ENCODE results near the gene CELF4.

GRCh38 chr18:37249895-37250618, 315.5 kb downstream of the CELF4 start:
- TF ChIP-seq POLR2AphosphoS5 (IDR thresholded peaks at IDR 0.05; ENCODE audit: low read depth, low read length): no peak
- no peak for TF ChIP-seq POLR2A (IDR thresholded peaks at IDR 0.05; ENCODE audit: low read depth, low read length)
- no peak for TF ChIP-seq SPI1 (IDR thresholded peaks at IDR 0.05; ENCODE audit: low read depth, low read length)
- TF ChIP-seq TAF1 (IDR thresholded peaks at IDR 0.05; ENCODE audit: low read depth, low read length): no peak

Data from GM12891 (cell line).